ENCODE measurements around the gene CYTIP.

The CYTIP gene

GRCh38 chr2:157443795-157444640, at the start of gene CYTIP:
TSS of gene CYTIP (minus strand) at chr2:157444089. CDS start at chr2:157444020, 69 bp downstream.
- no peak for DNase-seq

GRCh38 chr2:157492189-157492773, 48.4 kb upstream of the CYTIP start:
- DNase-seq = no peak

- no peak for DNase-seq
These were observed 46.1 kb upstream of the CYTIP start for GRCh38 chr2:157489983-157490382.

GRCh38 chr2:157488877-157489276, 45.0 kb upstream of the CYTIP start:
- no peak for DNase-seq

GRCh38 chr2:157487747-157488146, 43.9 kb upstream of the CYTIP start:
- no peak for DNase-seq

- DNase-seq = no peak
These were observed 43.4 kb upstream of the CYTIP start for GRCh38 chr2:157487271-157487610.

- DNase-seq = no peak
These were observed 42.8 kb upstream of the CYTIP start for GRCh38 chr2:157486596-157487270.

- no peak for DNase-seq
These were observed 36.5 kb upstream of the CYTIP start for GRCh38 chr2:157480182-157480961.

- DNase-seq = no peak
These were observed 35.5 kb upstream of the CYTIP start for GRCh38 chr2:157479081-157480027.

GRCh38 chr2:157477919-157478318, 34.0 kb upstream of the CYTIP start:
- DNase-seq = no peak

GRCh38 chr2:157476953-157477709, 33.2 kb upstream of the CYTIP start:
- no peak for DNase-seq

- DNase-seq = no peak
These were observed 32.0 kb upstream of the CYTIP start for GRCh38 chr2:157475722-157476390.

- DNase-seq = no peak
These were observed 29.7 kb upstream of the CYTIP start for GRCh38 chr2:157473581-157473980.

GRCh38 chr2:157471078-157471477, 27.2 kb upstream of the CYTIP start:
- no peak for DNase-seq

GRCh38 chr2:157470321-157470720, 26.4 kb upstream of the CYTIP start:
- no peak for DNase-seq

GRCh38 chr2:157469726-157470125, 25.8 kb upstream of the CYTIP start:
- no peak for DNase-seq

GRCh38 chr2:157468931-157469708, 25.2 kb upstream of the CYTIP start:
- DNase-seq = no peak

- no peak for DNase-seq
These were observed 22.9 kb upstream of the CYTIP start for GRCh38 chr2:157466764-157467163.

- DNase-seq = no peak
These were observed 21.7 kb upstream of the CYTIP start for GRCh38 chr2:157465554-157465953.

- DNase-seq = no peak
These were observed 19.1 kb upstream of the CYTIP start for GRCh38 chr2:157463002-157463401.
